Measurements from ENCODE around the gene PRSS2. TPM values are rescaled to one million over a fixed set of nuclear protein-coding genes. Genes with fewer than 3 reads are reported as not detected.
"Not testable (repeated sequence)": the region's sequence is repeated elsewhere in the genome, so short reads cannot be mapped to it uniquely, and the experiment has no call there.

The PRSS2 gene
- total RNA-seq, 1 donor from 2014 or later, result not detected

DNA sequence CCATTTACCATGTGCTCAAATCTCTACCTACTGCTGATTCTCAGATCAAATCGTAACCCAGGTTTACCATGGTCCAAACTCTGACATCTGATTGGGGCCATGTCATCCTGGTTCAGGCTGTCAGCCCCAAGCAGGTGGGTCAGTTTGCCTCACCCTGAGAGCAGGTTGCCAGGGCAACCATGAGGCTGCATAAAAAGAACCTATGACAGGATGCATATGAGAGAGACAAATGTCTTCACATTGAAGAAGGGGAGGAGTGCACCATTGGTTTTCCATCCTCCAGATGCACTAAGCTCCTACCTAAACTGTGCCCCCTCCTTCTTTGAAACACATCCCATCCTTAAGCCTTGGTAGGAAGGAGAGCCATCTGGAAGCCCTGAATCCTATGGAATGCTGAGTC is 11.3 kb upstream of the PRSS2 start:
- DNase-seq (ENCODE audit: low spot score), result no peak

DNA sequence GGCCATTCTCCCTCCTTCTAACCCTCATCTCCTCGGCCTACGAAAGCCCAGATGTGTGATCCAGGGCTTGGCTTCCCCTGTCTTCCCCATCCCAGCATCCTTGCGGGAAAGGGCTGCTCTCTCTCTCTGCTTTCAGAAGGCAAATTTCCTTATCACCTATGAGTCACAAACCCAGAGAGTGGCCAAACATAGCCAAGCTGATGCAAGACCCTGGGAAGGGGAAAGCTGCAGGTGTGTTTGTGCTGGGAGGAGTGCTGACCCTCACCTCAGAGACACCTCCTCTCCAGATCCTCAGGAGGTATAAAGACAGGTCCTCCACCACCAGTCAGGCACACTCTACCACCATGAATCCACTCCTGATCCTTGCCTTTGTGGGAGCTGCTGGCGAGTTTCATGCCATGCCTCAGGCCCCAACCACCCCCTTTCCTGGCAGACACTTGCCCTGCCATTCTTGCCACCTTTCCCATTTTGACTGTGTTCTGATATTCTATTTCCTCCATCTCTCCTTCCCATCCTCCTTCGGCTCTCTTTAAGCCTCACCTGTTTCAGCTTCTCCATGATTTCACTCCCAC is 10.6 kb upstream of the PRSS2 start:
- DNase-seq (ENCODE audit: low spot score), result no peak

DNA sequence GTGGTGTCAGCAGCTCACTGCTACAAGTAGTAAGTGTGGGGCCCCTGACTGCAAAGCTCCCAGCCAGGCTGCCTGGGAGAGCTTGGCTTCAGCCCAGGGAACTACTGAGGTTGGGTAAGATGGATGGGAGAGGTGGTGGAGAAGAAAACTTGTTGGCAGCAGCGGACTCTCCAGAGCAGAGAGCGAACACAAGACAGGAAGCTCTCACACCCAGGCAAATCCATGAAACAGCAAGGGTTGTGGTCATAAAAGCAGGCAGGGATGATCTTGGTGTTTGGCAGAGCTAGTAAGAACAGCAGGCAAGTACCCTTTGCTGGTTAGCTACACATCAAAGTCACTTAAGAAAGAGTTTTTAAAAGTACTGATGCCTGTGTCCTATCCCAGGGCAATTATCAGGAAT is 9.2 kb upstream of the PRSS2 start:
- DNase-seq (ENCODE audit: low spot score), result not testable (repeated sequence)

DNA sequence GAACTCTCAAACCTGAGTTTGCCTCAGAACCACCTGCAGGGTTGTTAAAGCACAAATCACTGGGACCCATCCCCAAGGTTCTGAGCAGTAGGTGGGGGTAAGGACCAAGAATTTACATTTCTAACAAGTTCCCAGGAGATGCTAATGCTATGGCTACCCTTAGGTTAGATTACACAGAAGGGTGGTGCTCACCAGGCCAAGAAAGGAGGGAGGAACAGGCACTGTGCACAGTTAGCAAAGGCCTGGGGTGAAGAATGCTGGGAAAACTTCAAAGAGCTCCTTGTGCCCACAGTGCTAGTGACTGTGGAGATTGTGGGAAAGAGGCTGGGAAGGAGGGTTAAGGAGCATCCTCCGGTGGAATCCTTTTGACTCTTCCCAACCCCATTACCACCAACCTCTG is 8.7 kb upstream of the PRSS2 start:
- no peak for DNase-seq (ENCODE audit: low spot score)

DNA sequence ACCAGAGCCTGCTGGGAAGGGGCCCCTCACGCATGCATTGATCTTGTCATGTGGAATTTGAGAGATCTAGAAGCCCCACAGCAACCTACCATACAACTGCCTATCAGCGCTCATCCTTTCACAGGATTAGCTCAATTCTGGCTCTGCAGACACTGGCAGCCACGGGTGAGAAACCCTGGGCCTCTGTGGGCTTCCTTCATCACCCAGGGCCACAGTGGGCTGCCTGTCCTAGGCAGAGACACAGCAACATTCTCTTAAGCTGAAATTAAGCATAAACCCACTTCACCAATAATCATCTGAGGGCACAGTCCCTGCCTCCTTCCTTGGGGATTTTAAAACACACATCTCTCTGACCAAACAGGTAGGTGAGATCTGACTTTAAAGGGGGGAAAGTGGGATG is 3.3 kb upstream of the PRSS2 start:
- no peak for DNase-seq (ENCODE audit: low spot score)

DNA sequence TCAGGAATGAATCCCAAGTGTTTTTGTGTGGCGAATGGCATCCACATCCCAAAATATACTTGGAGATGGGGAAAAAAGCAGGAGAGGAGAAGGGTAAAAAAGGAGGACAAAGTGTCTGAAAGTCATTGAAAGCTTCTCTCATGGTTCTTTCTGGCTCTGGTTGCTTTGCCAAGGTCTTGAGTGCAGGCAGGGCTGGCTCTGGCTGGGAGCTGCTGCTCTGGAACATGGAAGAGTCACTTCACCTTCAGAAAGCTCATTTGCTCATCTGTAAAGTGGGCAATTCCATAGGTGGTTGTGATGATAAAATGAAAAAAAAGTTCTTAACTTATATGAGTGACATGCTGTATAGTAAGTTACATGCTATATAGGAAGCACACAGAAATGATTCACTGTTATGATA is 2.9 kb upstream of the PRSS2 start:
- no peak for DNase-seq (ENCODE audit: low spot score)

DNA sequence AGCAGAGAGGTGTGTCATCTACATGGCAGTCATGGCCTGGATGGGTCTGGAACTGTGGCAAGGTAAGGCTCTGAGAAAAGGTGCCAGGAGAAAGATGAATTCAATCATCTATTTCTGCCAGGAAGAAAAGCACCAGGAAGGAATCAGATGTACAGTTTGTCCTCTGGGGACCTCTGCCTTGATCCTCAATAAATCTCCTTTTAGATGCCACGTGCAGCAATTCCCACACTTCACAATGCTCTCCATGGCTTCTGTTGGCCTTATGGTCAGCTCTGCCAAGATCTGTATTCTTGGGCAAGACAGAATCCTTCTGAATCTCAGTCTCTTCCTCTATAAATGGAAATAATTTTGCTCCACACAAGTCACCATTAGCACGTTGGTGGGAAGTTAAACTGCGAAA is 1.9 kb upstream of the PRSS2 start:
- not testable (repeated sequence) for DNase-seq (ENCODE audit: low spot score)

DNA sequence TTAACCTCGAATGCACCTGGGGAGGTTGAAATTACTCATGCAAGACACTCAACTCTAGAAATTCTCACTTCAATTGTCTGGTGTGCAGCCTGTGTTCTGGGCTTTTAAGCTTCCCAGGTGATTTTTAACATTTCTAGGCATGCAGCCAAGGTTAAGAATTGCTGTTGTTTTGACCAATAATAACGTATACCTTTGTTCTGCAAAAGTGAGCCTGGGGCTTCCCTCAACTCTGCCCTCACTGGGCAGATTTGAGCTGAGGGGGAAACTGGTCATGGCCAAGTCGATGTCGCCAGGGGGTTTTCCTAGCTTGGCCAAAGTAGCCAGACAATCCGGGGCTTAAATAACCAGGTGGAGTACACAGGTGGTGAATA is 568 bp downstream of the PRSS2 start:
- DNase-seq (ENCODE audit: low spot score), result no peak

DNA sequence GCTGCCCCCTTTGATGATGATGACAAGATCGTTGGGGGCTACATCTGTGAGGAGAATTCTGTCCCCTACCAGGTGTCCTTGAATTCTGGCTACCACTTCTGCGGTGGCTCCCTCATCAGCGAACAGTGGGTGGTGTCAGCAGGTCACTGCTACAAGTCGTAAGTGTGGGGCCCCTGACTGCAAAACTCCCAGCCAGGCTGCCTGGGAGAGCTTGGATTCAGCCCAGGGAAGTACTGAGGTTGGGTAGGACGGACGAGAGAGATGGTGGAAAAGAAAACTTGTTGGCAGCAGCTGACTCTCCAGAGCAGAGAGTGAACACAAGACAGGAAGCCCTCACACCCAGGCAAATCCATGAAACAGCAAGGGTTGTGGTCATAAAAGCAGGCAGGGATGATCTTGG is 1.3 kb downstream of the PRSS2 start:
- no peak for DNase-seq (ENCODE audit: low spot score)

DNA sequence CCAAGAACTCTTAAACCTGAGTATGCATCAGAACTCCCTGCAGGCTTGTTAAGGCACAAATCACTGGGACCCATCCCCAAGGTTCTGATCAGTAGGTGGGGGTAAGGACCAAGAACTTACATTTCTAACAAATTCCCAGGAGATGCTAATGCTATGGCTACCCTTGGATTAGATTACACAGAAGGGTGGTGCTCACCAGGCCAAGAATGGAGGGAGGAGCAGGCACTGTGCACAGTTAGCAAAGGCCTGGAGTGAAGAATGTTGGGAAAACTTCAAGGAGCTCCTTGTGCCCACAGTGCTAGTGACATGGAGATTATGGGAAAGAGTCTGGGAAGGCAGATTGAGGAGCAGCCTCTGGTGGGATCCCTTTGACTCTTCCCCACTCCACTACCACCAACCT is 1.9 kb downstream of the PRSS2 start:
- DNase-seq (ENCODE audit: low spot score), result no peak

DNA sequence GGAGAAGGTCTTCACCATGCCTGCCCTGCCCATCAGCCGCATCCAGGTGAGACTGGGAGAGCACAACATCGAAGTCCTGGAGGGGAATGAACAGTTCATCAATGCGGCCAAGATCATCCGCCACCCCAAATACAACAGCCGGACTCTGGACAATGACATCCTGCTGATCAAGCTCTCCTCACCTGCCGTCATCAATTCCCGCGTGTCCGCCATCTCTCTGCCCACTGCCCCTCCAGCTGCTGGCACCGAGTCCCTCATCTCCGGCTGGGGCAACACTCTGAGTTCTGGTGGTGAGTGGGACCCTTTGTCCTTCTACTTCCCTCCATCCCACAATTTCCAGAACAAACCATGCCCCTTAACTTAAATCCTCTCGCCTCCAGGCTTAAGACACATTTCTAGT is 2.5 kb downstream of the PRSS2 start:
- DNase-seq (ENCODE audit: low spot score), result no peak

DNA sequence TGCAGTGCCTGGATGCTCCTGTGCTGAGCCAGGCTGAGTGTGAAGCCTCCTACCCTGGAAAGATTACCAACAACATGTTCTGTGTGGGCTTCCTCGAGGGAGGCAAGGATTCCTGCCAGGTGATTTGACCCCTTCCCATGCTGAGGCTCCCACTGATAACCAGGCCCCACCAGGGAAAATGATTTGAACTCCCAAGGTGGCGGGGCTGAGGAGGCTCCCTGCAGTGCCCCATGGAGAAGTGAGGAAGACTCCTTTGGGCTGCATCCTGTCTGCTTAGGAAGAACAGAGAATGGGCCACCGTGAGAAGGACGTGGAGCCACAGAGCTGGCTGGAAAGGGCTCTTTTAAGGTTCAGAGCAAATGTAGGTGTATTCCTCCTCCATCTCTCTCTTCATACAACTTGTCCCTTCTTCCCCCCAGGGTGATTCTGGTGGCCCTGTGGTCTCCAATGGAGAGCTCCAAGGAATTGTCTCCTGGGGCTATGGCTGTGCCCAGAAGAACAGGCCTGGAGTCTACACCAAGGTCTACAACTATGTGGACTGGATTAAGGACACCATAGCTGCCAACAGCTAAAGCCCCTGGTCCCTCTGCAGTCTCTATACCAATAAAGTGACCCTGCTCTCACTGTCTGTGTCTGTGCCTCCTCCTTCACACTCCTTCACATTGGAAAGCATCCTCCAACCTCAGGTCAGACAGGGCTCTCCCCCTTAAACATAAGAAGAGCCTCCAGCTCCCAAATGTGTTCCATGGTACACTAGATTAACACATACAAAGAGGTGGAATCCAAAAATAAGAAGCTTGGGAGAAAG is 3.4 kb downstream of the PRSS2 start:
- no peak for DNase-seq (ENCODE audit: low spot score)

DNA sequence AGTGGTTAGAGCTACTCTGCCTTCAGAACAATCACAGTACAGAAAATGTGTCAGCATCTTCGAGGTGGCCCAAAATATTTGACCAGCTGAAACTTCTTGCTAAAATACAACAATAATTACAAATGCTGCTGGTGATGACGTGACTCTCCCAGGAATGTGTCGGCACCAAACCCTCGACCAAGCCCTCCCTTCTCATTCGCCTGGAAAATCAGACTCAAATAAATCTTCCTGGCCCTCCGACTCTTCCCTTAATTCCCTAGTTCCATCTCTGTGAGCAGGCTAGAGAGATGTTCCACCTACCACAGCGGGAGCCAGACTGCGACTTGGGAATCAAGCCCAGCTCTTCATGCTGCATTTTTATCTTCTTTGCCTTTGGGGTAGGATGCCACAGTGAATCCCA is 4.1 kb downstream of the PRSS2 start:
- no peak for DNase-seq (ENCODE audit: low spot score)

DNA sequence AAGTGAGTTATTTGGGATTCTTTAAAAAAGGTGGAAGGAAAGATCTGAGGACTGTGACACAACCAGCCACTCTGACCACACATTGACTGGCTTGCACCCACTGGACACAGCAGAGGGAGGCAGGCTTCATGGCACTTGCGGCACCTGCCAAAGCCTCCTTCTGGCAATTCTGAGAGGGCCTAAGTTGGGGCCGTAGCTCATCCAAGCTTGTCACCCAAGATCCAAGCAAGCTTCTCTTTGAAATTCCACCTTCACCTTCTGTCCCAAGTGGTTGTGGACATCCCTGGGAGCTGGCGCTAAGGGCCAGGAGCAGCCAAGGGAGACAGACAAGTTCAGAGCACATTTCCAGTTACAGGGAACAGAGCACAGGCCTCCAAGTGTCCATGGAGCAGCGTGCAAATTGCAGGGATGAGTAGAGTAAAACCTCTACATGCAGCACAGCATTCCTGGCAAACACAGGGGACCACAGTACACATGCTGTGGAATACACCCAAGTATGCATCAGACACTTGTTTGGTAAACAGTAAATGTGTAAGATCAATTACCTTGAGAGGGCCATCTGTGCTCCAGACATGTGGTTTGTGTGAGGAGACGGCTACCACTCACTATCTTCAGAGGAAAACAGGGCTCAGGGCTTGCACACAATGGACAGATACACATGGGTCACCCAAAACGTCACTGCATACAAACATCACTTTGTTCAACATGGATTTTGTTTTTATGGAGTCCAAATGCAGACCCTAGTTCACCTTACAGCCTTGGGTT is 4.8 kb downstream of the PRSS2 start:
- not testable (repeated sequence) for DNase-seq (ENCODE audit: low spot score)

DNA sequence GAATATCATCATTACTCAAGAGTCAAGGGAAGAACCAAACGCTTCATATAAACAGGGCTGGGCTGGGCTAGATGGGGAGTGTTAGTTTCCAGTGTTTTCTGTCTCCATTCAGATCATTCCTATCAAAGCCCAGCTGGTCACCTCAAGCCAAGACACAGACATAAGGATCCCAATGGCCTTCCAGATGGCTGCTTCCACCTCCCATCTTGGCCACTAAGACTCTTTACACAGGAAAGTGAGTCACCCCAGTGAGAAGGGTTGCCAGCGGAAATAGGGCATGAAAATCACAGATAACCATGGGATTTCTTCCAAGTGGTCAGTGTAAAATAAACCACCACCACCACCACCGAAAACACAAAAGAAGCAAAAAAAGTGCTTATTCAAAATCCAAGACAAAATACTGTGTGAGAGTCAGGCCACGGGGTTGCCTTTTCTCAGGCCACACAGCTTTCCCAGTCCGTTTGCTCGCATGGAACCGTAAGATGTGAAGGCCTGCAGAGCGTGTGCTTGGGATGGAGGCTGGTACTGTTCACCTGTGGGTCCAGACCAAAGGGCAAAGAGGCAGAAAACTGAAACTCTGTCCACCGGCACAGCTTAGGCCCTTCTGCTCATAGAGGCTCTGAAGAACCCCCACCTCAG is 5.6 kb downstream of the PRSS2 start:
- DNase-seq (ENCODE audit: low spot score), result no peak

DNA sequence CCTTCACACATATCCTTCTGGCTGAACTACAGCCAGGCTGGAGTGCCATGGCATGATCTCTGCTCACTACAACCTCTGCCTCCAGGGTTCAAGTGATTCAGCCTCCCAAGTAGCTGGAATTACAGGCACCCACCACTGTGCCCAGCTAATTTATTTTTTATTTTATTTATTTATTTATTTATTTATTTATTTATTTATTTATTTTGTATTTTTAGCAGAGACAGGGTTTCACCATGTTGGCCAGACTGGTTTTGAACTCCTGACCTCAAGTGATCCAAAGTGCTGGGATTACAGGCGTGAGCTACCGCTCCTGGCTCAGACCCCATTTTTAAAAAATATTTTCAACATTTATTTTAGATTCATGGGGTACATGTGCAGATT is 6.1 kb downstream of the PRSS2 start:
- not testable (repeated sequence) for DNase-seq (ENCODE audit: low spot score)

DNA sequence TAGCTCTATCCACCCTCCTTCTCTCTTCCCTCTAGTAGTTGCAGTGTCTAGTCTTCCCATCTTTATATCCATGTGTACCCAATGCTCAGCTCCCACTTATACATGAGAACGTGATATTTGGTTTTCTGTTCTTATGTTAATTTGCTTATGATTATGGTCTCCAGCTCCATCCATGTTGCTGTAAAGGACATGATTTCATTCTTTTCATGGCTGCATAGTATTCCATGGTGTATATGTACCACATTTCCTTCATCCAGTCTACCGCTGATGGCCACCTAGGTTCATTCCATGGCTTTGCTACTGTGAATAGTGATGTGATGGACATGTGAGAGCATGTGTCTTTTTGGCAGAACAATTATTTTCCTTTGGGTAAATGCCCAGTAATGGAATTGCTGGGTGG is 6.5 kb downstream of the PRSS2 start:
- DNase-seq (ENCODE audit: low spot score), result no peak

DNA sequence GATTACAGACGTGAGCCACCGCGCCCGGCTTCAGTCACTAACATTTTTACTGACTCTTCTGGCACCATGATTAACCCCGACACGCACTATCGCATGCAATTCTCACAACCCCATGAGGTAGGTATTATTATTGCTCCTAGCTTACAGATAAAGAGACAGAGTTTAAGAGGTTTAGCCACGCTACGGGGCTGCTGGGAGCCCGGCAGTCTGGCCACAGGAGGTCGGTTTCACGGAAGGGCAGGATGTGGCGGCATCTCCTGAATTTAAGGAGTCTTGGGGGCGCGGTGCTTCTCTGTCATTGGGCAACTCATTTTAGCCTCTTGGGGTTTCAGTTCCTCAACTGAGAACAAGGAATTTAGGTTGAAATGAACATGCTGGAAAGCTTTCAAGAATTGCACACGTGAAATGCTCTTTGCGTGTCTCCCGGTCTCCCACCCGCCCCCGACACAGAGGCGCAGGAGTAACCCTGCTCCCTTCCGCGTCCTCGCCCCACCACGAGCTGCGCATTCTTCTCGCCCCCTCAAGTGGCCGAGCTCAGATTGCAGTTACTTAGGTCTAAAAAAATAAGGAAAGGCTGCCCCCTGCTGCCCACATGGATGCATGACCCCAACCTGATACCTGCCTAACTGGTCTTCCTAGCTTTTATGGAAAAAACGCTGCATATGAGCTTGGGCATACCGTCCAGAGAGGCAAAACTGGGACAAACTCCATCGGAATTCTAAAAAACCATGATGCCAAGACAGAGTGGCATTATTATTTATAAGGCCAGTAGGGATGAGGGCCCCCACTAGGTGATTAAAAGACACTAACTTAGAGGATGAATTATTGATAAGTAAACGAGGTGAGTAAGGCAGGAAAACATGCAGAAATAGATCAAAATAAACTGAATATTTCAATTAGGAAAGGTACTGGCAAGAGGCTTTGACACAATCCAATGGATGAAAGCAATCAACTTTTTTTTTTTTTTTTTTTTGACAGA is 12.4 kb downstream of the PRSS2 start:
- DNase-seq (ENCODE audit: low spot score), result peak; percentile 90

DNA sequence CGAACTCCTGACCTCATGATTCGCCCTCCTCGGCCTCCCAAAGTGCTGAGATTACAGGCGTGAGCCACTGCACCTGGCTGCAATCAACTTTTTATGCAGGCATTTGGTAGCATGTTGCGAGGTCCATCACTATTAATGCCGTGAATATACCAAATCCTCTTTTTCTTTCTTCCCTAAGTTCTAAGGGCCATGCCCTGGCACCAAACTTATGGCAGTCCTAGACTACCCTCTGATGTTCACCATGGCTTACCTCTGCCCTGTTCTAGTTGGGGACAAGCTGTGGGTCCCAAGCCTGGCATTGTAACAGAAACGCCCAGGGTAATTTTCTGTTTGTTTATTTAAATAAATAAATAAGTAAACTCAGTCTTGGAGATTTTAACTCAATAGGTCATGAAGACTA is 13.3 kb downstream of the PRSS2 start:
- no peak for DNase-seq (ENCODE audit: low spot score)

DNA sequence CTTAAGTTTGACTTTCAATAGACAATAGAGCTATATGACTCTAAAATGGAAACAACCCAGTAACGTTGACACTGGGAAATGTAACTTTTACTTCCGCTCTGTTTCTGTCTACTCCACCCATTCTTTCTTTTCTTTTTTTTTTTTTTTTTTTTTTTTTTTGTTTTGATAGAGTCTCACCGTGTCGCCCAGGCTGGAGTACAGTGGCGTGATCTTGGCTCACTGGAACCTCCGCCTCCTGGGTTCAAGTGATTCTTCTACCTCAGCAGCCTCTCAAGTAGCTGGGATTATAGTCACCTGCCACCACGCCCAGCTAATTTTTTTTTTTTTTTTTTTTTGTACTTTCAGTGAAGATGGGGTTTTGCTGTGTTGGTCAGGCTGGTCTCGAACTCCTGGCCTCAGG is 13.9 kb downstream of the PRSS2 start:
- DNase-seq (ENCODE audit: low spot score), result no peak

DNA sequence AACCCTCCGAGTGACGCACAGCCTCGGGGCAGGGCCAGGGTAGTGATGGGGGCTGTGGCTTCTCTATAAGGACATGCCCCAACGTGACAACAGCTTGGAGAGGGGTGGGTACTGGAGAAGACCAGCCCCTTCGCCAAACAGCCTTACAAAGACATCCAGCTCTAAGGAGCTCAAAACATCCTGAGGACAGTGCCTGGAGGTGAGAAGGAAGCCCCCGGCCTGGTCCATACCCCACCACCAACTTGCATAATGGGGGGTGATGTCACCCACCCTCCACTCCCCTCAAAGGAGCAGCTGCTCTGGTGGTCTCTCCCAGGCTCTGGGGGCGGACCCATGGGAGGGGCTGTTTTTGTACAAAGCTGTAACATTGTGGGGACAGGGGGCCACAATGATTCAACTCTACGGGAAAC is 15.1 kb downstream of the PRSS2 start:
- DNase-seq (ENCODE audit: low spot score), result no peak
